ENCODE measurements around the gene TRIM39.
"Not testable (repeated sequence)": the region's sequence is repeated elsewhere in the genome, so short reads cannot be mapped to it uniquely, and the experiment has no call there.

Gene TRIM39

DNA sequence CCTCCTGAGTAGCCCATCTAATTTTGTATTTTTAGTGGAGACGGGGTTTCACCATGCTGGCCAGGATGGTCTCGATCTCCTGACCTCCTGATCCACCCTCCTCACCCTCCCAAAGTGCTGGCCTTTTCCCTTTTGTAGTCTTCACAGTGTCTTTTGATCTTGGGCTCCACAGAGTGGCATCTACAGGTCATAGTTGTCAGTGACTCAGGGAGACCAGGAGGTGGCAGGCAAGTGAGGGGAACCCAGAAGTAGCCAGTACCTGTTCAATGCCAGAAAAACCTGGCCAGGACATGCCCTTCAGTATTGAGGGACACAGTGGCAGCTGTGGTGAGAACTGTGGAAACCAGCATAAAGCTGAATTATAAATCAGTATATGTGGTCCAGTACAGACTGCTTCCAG lies 37.9 kb downstream of the TRIM39 start:
- Mint-ChIP-seq H3K9me3 (no peaks in the 10 kb centered on the region), H3K4me1 (ENCODE audit: low read depth) (no peaks in the 10 kb centered on the region), H3K27ac (no peak overlapping the region), H3K4me3 (no peak overlapping the region), H3K27me3 (ENCODE audit: low read depth) (peaks cover 88% of the 10 kb centered on the region), H3K36me3 (ENCODE audit: low read depth) (no peaks in the 10 kb centered on the region)

DNA sequence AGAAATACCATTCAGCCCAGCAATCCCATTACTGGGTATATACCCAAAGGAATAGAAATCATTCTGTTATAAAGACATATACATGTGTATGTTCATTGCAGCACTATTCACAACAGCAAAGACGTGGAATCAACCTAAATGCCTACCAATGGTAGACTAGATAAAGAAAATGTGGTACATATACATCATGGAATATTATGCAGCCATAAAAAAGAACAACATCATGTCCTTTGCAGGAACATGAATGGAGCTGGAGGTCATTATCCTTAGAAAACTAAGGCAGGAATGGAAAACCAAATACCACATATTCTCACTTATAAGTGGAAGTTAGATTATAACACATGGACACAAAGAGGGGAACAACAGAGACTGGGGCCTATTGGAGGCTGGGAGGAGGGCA lies 42.6 kb downstream of the TRIM39 start:
- H3K27me3 Mint-ChIP-seq (ENCODE audit: low read depth): peaks cover 67% of the 10 kb centered on the region
- H3K27ac Mint-ChIP-seq; H3K36me3 Mint-ChIP-seq (ENCODE audit: low read depth); H3K4me3 Mint-ChIP-seq; H3K4me1 Mint-ChIP-seq (ENCODE audit: low read depth); H3K9me3 Mint-ChIP-seq: not testable (repeated sequence)

DNA sequence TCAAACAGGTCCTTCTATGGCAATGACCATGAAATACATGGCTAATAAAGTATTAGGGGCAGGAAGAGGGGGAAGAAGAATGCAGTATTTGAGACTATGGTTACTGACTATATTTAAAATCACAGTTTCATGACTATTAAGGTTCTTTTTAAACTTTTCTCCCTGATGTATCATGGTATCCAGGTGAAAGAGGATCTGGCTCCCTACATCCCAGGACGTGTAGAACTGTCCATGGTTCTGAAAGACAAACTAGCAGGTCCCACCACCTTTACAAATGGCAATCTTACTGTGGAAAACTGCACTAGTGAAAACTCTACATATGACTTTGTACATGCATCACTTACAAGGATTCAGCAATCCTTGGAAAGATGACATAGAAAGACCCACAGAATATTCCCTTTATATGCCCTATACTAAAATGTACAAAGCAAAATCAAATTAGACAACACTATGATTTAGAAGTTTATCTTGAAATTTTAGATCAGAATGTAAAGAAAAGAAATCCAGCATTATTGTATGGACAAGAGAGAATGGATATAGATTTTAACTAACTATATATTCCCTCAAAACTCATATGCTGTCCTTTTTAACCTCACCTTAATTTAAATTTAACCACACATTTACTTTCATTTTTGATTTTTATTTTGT lies 51.7 kb downstream of the TRIM39 start:
- H3K27me3 Mint-ChIP-seq (ENCODE audit: low read depth): peaks cover 73% of the 10 kb centered on the region
- H3K4me3 Mint-ChIP-seq: no peak overlapping the region
- no peaks in the 10 kb centered on the region for H3K4me1 Mint-ChIP-seq (ENCODE audit: low read depth)
- H3K9me3 Mint-ChIP-seq: no peaks in the 10 kb centered on the region
- H3K27ac Mint-ChIP-seq: no peak overlapping the region
- no peaks in the 10 kb centered on the region for H3K36me3 Mint-ChIP-seq (ENCODE audit: low read depth)

DNA sequence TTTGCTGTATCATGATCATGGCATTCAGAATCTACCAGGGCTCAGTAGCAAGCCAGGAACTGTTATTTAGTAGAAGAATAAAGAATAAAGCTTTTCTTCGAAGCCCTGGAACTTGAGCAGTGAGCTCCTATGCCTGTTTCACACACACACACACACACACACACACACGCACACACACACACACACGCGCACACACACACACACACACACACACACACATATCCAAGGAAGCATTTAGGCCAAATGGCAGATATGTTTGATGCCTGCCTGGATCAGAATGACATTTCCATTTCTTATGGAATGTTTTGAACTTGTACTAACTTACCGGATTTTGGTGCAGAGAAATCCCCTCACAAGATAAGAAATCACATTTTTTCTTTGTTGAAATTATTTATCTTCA lies 53.7 kb downstream of the TRIM39 start:
- Mint-ChIP-seq H3K27me3 (ENCODE audit: low read depth) (peaks cover 75% of the 10 kb centered on the region), H3K9me3 (no peaks in the 10 kb centered on the region), H3K27ac (no peak overlapping the region), H3K4me1 (ENCODE audit: low read depth) (no peaks in the 10 kb centered on the region), H3K4me3 (no peak overlapping the region), H3K36me3 (ENCODE audit: low read depth) (no peaks in the 10 kb centered on the region)

DNA sequence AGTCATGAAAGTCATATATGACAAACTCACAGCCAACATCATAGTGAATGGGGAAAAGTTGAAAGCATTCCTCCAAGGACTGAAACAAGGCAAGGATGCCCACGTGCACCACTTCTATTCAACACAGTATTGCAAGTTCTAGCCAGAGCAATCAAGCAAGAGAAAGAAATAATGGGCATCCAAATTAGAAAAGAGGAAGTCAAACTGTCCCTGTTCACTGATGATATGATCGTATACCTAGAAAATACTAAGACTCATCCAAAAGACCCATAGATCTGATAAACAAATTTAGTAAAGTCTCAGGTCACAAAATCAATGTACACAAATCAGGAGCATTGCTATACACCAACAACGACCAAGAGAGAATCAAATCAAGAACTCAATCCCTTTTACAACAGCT lies 59.4 kb downstream of the TRIM39 start:
- Mint-ChIP-seq H3K27me3 (ENCODE audit: low read depth) (peaks cover 84% of the 10 kb centered on the region), H3K27ac (no peak overlapping the region), H3K4me3 (no peak overlapping the region), H3K9me3 (no peaks in the 10 kb centered on the region), H3K4me1 (ENCODE audit: low read depth) (no peaks in the 10 kb centered on the region), H3K36me3 (ENCODE audit: low read depth) (no peaks in the 10 kb centered on the region)

DNA sequence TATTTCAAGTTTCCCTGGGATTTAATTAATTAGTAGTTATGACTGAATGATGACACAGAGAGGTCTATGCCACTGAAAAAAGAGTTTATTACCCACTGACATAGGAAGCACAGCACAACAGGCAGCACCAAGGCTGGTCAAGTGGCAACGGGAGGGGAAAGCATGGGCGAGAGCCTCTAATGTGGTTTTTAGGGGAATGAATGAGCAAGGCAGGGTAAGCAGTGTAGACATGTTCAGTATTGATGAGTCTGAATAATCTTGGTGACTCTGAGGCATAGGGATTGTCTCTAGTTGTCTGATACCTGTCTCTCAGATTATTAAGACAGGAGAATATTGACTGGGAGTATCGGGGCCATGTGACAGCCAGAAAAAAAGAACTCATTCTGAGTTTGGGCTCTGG lies 64.5 kb downstream of the TRIM39 start:
- H3K9me3 Mint-ChIP-seq: no peaks in the 10 kb centered on the region
- peaks cover 78% of the 10 kb centered on the region for H3K27me3 Mint-ChIP-seq (ENCODE audit: low read depth)
- H3K27ac Mint-ChIP-seq: no peak overlapping the region
- H3K4me1 Mint-ChIP-seq (ENCODE audit: low read depth): no peaks in the 10 kb centered on the region
- no peak overlapping the region for H3K4me3 Mint-ChIP-seq
- no peaks in the 10 kb centered on the region for H3K36me3 Mint-ChIP-seq (ENCODE audit: low read depth)
